NB4 (cell line): ENCODE data around the gene FANCM.
A peak's percentile ranks its signal among the peaks of the same experiment; 100 is the strongest.
"Not testable (repeated sequence)": the region's sequence is repeated elsewhere in the genome, so short reads cannot be mapped to it uniquely, and the experiment has no call there.

Experiments used
- DNase-seq: peaks from one replicate; pipeline ENCODE4 v3.0.0; 2010; ENCODE audit warnings: low read depth
- H3K4me3 ChIP-seq: one replicate; pipeline ENCODE4 v1.5.1; 2011; ENCODE audit warnings: mild to moderate bottlenecking, low read depth, low read length, moderate library complexity
- MYC ChIP-seq: IDR thresholded peaks from 2 replicates; pipeline ENCODE4 v1.6.1; 2011; ENCODE audit warnings: low read depth, low read length
- POLR2A ChIP-seq: IDR thresholded peaks from 2 replicates; pipeline ENCODE4 v1.6.1; 2011; ENCODE audit warnings: mild to moderate bottlenecking; ENCODE audit not compliant: insufficient read length; ENCODE audit errors: extremely low read depth
- TF ChIP-seq, protein P1 (sequence below): IDR thresholded peaks from one replicate; pipeline ENCODE4 v1.5.1; 2012; ENCODE audit warnings: low read depth, low read length
- TF ChIP-seq, protein P2 (sequence below): IDR thresholded peaks from 2 replicates; pipeline ENCODE4 v1.6.1; 2011; ENCODE audit warnings: low read depth, low read length

Gene FANCM

DNA sequence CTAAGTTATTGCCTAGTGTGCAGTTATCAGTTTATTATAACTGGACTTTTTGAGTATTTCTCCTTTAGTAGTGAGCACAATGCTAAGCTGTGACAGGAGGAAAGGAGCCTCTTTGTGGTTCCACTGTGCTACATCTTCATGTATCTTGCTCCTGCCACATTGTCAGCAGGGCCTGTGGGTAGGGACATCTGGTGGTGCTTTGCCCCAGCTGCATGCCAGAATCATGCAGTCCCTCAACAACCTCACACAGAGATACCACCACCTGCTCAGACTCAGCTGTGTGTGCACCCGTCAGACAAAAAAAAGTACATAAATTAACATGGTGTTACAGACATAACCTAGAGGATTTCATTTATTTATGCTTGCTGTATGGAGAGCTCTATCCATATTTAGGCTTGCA lies 66.2 kb downstream of the FANCM start:
- peak; percentile 42 for DNase-seq
- no peak overlapping the region for H3K4me3 ChIP-seq
- TF ChIP-seq, protein P1, sequence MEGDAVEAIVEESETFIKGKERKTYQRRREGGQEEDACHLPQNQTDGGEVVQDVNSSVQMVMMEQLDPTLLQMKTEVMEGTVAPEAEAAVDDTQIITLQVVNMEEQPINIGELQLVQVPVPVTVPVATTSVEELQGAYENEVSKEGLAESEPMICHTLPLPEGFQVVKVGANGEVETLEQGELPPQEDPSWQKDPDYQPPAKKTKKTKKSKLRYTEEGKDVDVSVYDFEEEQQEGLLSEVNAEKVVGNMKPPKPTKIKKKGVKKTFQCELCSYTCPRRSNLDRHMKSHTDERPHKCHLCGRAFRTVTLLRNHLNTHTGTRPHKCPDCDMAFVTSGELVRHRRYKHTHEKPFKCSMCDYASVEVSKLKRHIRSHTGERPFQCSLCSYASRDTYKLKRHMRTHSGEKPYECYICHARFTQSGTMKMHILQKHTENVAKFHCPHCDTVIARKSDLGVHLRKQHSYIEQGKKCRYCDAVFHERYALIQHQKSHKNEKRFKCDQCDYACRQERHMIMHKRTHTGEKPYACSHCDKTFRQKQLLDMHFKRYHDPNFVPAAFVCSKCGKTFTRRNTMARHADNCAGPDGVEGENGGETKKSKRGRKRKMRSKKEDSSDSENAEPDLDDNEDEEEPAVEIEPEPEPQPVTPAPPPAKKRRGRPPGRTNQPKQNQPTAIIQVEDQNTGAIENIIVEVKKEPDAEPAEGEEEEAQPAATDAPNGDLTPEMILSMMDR, result peak; percentile 12
- TF ChIP-seq, protein P2, sequence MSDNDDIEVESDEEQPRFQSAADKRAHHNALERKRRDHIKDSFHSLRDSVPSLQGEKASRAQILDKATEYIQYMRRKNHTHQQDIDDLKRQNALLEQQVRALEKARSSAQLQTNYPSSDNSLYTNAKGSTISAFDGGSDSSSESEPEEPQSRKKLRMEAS, result no peak

- H3K4me3 ChIP-seq, result no peak overlapping the region
- no peak for DNase-seq
- TF ChIP-seq POLR2A (no peak), MYC (no peak)
- TF ChIP-seq, protein P1, result no peak
- TF ChIP-seq, protein P2, result no peak
Measured at GRCh38 chr14:45204241-45204640, 68.5 kb downstream of the FANCM start.

- no peak for DNase-seq
- TF ChIP-seq, protein P2, result no peak
- TF ChIP-seq POLR2A (no peak), MYC (no peak)
- TF ChIP-seq, protein P1, result no peak
- H3K4me3 ChIP-seq, result no peak overlapping the region
Measured at GRCh38 chr14:45210159-45210558, 74.4 kb downstream of the FANCM start.

GRCh38 chr14:45211295-45211694 lies 75.6 kb downstream of the FANCM start:
- DNase-seq, result no peak
- no peak overlapping the region for H3K4me3 ChIP-seq
- TF ChIP-seq, protein P1, result no peak
- TF ChIP-seq, protein P2, result no peak
- no peak for TF ChIP-seq POLR2A
- TF ChIP-seq MYC, result no peak

GRCh38 chr14:45212231-45212630 lies 76.5 kb downstream of the FANCM start:
- no peak overlapping the region for H3K4me3 ChIP-seq
- no peak for DNase-seq
- TF ChIP-seq MYC, result no peak
- no peak for TF ChIP-seq POLR2A
- TF ChIP-seq, protein P1, result no peak
- TF ChIP-seq, protein P2, result no peak

DNA sequence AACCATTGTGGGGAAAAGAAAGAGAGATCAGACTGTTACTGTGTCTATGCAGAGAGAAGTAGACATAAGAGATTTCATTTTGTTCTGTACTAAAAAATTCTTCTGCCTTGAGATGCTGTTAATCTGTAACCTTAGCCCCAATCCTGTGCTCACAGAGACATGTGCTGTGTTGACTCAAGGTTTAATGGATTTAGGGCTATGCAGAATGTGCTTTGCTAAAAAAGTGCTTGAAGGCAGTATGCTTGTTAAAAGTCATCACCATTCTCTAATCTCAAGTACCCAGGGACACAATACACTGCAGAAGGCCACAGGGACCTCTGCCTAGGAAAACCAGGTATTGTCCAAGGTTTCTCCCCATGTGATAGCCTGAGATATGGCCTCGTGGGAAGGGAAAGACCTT lies 78.0 kb downstream of the FANCM start:
- not testable (repeated sequence) for DNase-seq, H3K4me3 ChIP-seq

DNA sequence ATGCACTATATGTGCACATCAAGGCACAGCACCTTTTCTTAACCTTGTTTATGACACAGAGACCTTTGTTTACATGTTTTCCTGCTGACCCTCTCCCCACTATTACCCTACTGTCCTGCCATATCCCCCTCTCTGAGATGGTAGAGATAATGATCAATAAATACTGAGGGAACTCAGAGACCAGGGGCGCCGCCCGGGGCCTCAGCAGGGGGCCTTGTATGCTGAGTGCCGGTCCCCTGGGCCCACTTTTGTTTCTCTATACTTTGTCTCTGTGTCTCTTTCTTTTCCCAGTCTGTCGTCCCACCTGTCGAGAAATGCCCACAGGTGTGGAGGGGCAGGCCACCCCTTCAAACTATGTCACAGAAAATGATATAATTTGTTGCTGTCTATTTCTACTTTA lies 78.6 kb downstream of the FANCM start:
- DNase-seq, H3K4me3 ChIP-seq: not testable (repeated sequence)
